Lower leg skin (tissue), 3 donors: ENCODE measurements around the gene EML1.

Experiments used
- CTCF ChIP-seq, 3 donors: fragments of 450-650 bp; IDR thresholded peaks; one replicate each; pipeline ENCODE4 v1.5.1; 2016; ENCODE audit warnings: antibody characterized with exemption in 3 of 3, mild to moderate bottlenecking in 3 of 3, moderate library complexity in 2 of 3
- POLR2A ChIP-seq, 2 donors: fragments of 450-650 bp; IDR thresholded peaks; one replicate each; pipeline ENCODE4 v1.6.1; 2016 to 2017; ENCODE audit warnings: antibody characterized with exemption in 2 of 2, mild to moderate bottlenecking in 1 of 2, moderate library complexity in 1 of 2

- no peak for TF ChIP-seq CTCF (IDR thresholded peaks at IDR 0.05)
- TF ChIP-seq POLR2A (IDR thresholded peaks at IDR 0.05): no peak
Observed at GRCh38 chr14:99943620-99944019, 150.4 kb downstream of the EML1 start.
